ENCODE measurements around the gene PHLDB1. TPM values are rescaled to one million over a fixed set of nuclear protein-coding genes. Genes with fewer than 3 reads are reported as not detected.

PHLDB1 gene
- total RNA-seq, 1 donor from 2014 or later, result 35.7 TPM

DNA sequence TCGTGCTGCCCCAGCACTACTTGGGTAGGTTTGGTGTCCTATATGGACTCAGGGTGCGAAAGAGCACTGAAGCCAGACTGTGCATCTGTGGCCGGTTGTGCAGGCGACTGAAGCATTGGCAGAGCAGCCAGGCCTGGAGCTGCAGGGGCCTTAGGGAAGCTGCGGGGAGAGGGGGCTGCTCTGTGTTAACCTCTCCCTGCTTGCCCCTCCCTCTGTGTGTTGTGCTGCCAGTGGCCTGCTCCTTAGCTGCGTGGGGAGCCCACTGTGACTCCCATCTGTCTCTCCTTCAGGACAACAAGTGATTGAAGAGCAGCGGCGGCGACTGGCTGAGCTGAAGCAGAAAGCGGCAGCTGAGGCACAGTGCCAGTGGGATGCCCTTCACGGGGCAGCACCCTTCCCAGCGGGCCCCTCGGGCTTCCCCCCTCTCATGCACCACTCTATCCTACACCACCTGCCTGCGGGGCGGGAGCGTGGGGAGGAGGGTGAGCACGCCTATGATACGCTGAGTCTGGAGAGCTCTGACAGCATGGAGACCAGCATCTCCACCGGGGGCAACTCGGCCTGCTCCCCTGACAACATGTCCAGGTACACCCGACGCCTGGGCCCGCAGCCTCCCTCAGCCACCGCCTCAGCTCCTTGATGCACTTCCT is 37.8 kb downstream of the PHLDB1 start:
- Mint-ChIP-seq H3K9me3 (no peaks in the 10 kb centered on the region), H3K27ac (no peak overlapping the region), H3K27me3 (ENCODE audit: insufficient read depth, low read depth) (peaks cover 6% of the 10 kb centered on the region), H3K4me1 (no peaks in the 10 kb centered on the region), H3K36me3 (peaks cover 22% of the 10 kb centered on the region), H3K4me3 (no peak overlapping the region)
- no peaks in the 10 kb centered on the region for H3K27me3 ChIP-seq
- H3K9ac ChIP-seq, result no peak overlapping the region
- H3K27ac ChIP-seq, result no peak overlapping the region
- no peak for DNase-seq (ENCODE audit: low spot score)
- H2AFZ ChIP-seq (replicated peaks), result no peak overlapping the region
- TF ChIP-seq, protein P1, sequence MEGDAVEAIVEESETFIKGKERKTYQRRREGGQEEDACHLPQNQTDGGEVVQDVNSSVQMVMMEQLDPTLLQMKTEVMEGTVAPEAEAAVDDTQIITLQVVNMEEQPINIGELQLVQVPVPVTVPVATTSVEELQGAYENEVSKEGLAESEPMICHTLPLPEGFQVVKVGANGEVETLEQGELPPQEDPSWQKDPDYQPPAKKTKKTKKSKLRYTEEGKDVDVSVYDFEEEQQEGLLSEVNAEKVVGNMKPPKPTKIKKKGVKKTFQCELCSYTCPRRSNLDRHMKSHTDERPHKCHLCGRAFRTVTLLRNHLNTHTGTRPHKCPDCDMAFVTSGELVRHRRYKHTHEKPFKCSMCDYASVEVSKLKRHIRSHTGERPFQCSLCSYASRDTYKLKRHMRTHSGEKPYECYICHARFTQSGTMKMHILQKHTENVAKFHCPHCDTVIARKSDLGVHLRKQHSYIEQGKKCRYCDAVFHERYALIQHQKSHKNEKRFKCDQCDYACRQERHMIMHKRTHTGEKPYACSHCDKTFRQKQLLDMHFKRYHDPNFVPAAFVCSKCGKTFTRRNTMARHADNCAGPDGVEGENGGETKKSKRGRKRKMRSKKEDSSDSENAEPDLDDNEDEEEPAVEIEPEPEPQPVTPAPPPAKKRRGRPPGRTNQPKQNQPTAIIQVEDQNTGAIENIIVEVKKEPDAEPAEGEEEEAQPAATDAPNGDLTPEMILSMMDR (IDR thresholded peaks at IDR 0.05), result no peak
- TF ChIP-seq EZH2 (IDR thresholded peaks at IDR 0.05) (no peak), EZH2phosphoT487 (IDR thresholded peaks at IDR 0.05) (no peak)
- no peaks in the 10 kb centered on the region for H3K4me1 ChIP-seq
- no peak overlapping the region for H3K4me3 ChIP-seq
- H3K9me3 ChIP-seq (ENCODE audit: low read depth), result no peaks in the 10 kb centered on the region
- no peaks in the 10 kb centered on the region for H3F3A ChIP-seq (ENCODE audit: low read depth)
- no peaks in the 10 kb centered on the region for H3K79me2 ChIP-seq (ENCODE audit: low read depth)
- no peaks in the 10 kb centered on the region for H3K36me3 ChIP-seq
- H4K20me1 ChIP-seq (ENCODE audit: low read depth), result peaks cover 3% of the 10 kb centered on the region
- no peak overlapping the region for H3K4me2 ChIP-seq

DNA sequence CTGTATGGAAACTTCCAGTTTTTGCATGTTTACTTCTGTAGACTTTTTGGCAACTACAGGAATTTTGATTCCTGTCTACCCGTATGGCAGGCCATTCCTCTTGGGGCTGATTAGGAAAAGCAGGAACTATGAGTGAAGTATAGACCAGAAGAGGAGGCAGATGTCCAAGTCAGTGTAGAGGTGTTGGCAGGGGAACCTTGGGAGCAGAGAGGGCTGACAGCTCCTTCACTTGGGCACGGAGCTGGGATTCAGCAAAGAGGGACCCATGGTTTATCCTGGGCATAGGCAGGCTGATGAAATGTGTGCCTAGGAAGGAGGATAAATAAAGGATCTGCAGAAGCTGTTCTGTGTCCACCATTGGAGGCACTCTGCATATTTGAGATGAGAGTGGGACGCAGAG is 39.0 kb downstream of the PHLDB1 start:
- H3K9me3 ChIP-seq (ENCODE audit: low read depth), result no peaks in the 10 kb centered on the region
- TF ChIP-seq EZH2phosphoT487 (IDR thresholded peaks at IDR 0.05) (no peak), EZH2 (IDR thresholded peaks at IDR 0.05) (no peak)
- TF ChIP-seq, protein P1 (IDR thresholded peaks at IDR 0.05), result no peak
- no peaks in the 10 kb centered on the region for H3K27me3 ChIP-seq
- H3K4me3 ChIP-seq, result no peak overlapping the region
- no peak overlapping the region for H3K4me2 ChIP-seq
- Mint-ChIP-seq H3K27ac (no peak overlapping the region), H3K36me3 (peaks cover 27% of the 10 kb centered on the region), H3K4me1 (no peaks in the 10 kb centered on the region), H3K4me3 (no peak overlapping the region), H3K9me3 (no peaks in the 10 kb centered on the region), H3K27me3 (ENCODE audit: insufficient read depth, low read depth) (peaks cover 6% of the 10 kb centered on the region)
- H3K4me1 ChIP-seq, result no peaks in the 10 kb centered on the region
- H3K79me2 ChIP-seq (ENCODE audit: low read depth), result no peaks in the 10 kb centered on the region
- no peaks in the 10 kb centered on the region for H3F3A ChIP-seq (ENCODE audit: low read depth)
- no peaks in the 10 kb centered on the region for H3K36me3 ChIP-seq
- DNase-seq (ENCODE audit: low spot score), result no peak
- no peak overlapping the region for H3K27ac ChIP-seq
- no peak overlapping the region for H3K9ac ChIP-seq
- no peak overlapping the region for H2AFZ ChIP-seq (replicated peaks)
- H4K20me1 ChIP-seq (ENCODE audit: low read depth), result no peaks in the 10 kb centered on the region

DNA sequence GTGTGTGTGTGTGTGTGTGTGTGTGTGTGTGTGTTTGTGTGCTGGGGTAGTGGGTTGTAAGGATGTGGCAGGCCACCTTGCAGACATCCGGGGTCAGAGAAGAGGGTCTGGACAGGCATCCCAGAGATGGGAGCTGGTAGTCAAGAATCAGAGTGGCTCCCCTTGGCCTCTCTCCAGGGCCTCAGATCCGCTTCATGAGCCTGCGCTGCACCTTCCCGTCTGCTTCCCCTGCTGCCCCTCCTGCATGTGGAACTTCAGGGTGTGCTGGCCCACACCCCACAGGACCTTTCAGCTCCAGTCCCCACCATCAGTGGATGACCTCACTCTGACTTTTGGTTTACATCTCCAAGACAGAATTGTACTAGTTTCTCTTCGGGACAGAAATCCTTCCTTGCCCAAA is 40.9 kb downstream of the PHLDB1 start:
- Mint-ChIP-seq H3K36me3 (peaks cover 32% of the 10 kb centered on the region), H3K4me3 (no peak overlapping the region), H3K27me3 (ENCODE audit: insufficient read depth, low read depth) (peaks cover 8% of the 10 kb centered on the region), H3K27ac (peak overlapping the region; percentile 42), H3K4me1 (no peaks in the 10 kb centered on the region), H3K9me3 (no peaks in the 10 kb centered on the region)
- H3K4me1 ChIP-seq, result no peaks in the 10 kb centered on the region
- no peak for TF ChIP-seq EZH2phosphoT487 (IDR thresholded peaks at IDR 0.05)
- TF ChIP-seq EZH2 (IDR thresholded peaks at IDR 0.05), result no peak
- TF ChIP-seq, protein P1 (IDR thresholded peaks at IDR 0.05), result no peak
- H4K20me1 ChIP-seq (ENCODE audit: low read depth), result no peaks in the 10 kb centered on the region
- DNase-seq (ENCODE audit: low spot score), result no peak
- no peak overlapping the region for H3K27ac ChIP-seq
- no peak overlapping the region for H3K4me2 ChIP-seq
- no peaks in the 10 kb centered on the region for H3K36me3 ChIP-seq
- H2AFZ ChIP-seq (replicated peaks), result no peak overlapping the region
- H3K9me3 ChIP-seq (ENCODE audit: low read depth), result no peaks in the 10 kb centered on the region
- H3K9ac ChIP-seq, result no peak overlapping the region
- no peaks in the 10 kb centered on the region for H3K79me2 ChIP-seq (ENCODE audit: low read depth)
- H3K27me3 ChIP-seq, result no peaks in the 10 kb centered on the region
- no peak overlapping the region for H3K4me3 ChIP-seq
- H3F3A ChIP-seq (ENCODE audit: low read depth), result no peaks in the 10 kb centered on the region

Data from neural progenitor cell (in vitro differentiated cells).